Measurements from ENCODE around the gene CELF5.

DNA sequence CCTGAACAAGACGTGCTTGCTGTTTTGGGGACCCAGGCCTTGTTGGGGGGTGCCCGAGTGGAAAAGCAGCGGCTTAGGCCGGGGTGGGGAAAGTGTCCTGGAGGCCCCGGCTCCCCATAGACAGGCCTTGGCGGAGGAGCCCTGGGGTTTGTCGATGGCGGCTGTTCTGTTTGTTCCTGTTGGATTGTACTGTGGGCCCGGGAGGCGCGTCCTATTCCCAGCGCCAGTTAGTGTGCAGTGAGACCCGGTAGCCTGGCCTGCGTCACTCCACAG, 27.6 kb upstream of the CELF5 start:
- TF ChIP-seq, protein P1, sequence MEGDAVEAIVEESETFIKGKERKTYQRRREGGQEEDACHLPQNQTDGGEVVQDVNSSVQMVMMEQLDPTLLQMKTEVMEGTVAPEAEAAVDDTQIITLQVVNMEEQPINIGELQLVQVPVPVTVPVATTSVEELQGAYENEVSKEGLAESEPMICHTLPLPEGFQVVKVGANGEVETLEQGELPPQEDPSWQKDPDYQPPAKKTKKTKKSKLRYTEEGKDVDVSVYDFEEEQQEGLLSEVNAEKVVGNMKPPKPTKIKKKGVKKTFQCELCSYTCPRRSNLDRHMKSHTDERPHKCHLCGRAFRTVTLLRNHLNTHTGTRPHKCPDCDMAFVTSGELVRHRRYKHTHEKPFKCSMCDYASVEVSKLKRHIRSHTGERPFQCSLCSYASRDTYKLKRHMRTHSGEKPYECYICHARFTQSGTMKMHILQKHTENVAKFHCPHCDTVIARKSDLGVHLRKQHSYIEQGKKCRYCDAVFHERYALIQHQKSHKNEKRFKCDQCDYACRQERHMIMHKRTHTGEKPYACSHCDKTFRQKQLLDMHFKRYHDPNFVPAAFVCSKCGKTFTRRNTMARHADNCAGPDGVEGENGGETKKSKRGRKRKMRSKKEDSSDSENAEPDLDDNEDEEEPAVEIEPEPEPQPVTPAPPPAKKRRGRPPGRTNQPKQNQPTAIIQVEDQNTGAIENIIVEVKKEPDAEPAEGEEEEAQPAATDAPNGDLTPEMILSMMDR (conservative IDR thresholded peaks at IDR 0.05): no peak
- no peak for TF ChIP-seq ZFX (IDR thresholded peaks at IDR 0.05)
